IPS DF 6.9 (cell line): Measurements from ENCODE around the gene CADM4.

Source experiments
- DNase-seq: peaks from one replicate; pipeline ENCODE4 v3.0.0-alpha.2; 2013; ENCODE audit warnings: low read depth, low spot score
- H3K27ac ChIP-seq: one replicate; pipeline ENCODE4 v1.5.1; 2013; ENCODE audit warnings: low read length, control low read depth
- H3K27me3 ChIP-seq: 2 replicates; pipeline ENCODE4 v1.6.1; 2013; ENCODE audit warnings: mild to moderate bottlenecking, low read length; ENCODE audit not compliant: control insufficient read depth, insufficient read depth
- H3K36me3 ChIP-seq: 2 replicates; pipeline ENCODE4 v1.6.1; 2013; ENCODE audit warnings: low read length; ENCODE audit not compliant: control insufficient read depth, insufficient read depth
- H3K4me1 ChIP-seq: 2 replicates; pipeline ENCODE4 v1.6.1; 2013; ENCODE audit warnings: low read length; ENCODE audit not compliant: control insufficient read depth, insufficient read depth
- H3K4me3 ChIP-seq: 2 replicates; pipeline ENCODE4 v1.5.1; 2013; ENCODE audit warnings: mild to moderate bottlenecking, low read length
- H3K9me3 ChIP-seq: 2 replicates; pipeline ENCODE4 v1.6.1; 2013; ENCODE audit warnings: low read length, inconsistent platforms; ENCODE audit not compliant: control insufficient read depth, insufficient read depth
- WGBS: extraction: QIAGEN DNeasy Blood & Tissue Kit; methylation state at CpG from one replicate; pipeline ENCODE4 v1.1.7; 2013; ENCODE audit warnings: mixed read lengths, missing lambda C conversion rate; ENCODE audit not compliant: insufficient read length, insufficient coverage; 5-methylcytosine and 5-hydroxymethylcytosine counted together

Gene CADM4

DNA sequence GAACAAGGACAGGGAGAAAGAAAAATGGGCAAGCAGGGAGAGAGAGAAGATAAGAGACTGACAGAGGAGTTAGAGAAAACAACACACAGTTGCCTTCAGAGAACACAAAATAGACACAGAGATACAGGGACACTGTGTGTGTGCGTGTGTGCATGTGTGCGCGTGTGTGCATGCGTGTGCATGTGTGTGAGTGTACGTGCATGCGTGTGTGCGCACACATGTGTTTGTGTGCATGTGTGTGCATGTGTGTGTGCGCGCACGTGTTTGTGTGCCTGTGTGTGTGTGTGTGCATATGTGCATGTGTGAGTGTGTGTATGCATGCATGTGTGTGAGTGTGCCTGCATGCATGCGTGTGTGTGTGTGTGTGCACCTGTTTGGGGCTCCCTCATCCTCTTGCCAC, 36.3 kb upstream of the CADM4 start:
- Histone ChIP-seq H3K4me1 (no peaks in the 10 kb centered on the region), H3K4me3 (no peak overlapping the region), H3K27ac (no peak overlapping the region), H3K9me3 (no peaks in the 10 kb centered on the region), H3K27me3 (no peaks in the 10 kb centered on the region), H3K36me3 (no peaks in the 10 kb centered on the region)
- no CpG with 5 or more reads among the region's 11 CpGs for WGBS
- no peak for DNase-seq

DNA sequence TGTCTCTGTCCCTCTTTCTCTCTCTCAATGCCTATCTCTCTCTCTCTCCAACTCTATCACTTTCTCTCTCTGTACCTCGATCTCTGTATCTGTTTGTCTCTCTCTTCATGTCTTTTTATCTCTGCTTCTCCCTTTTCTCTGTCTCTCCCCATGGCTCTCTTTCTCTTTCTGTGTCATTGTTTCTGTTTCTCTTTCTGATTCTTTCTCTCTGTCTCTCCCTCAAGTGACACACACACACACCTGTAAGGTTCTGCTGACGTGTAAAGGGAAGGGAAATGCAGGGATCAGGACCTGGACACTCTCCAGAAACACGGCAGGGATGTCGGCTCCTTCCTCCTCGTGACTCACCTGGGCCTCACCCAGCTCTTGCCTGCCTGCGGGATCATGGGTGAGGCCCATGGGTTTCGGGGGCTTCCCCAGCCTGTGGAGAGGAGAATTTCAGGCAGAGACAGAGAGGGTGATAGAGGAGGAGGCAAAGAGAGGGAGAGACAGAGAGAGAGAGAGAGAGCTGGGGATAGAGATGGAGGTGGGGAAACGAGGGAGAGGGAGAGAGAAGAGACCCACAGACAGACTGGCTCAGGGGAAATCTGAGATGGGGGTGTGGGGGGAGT, 35.7 kb upstream of the CADM4 start:
- no peak for DNase-seq
- no peak overlapping the region for H3K27ac ChIP-seq
- H3K27me3 ChIP-seq: no peaks in the 10 kb centered on the region
- no peaks in the 10 kb centered on the region for H3K4me1 ChIP-seq
- WGBS: no CpG with 5 or more reads among the region's 8 CpGs
- no peak overlapping the region for H3K4me3 ChIP-seq
- H3K9me3 ChIP-seq: no peaks in the 10 kb centered on the region
- no peaks in the 10 kb centered on the region for H3K36me3 ChIP-seq

DNA sequence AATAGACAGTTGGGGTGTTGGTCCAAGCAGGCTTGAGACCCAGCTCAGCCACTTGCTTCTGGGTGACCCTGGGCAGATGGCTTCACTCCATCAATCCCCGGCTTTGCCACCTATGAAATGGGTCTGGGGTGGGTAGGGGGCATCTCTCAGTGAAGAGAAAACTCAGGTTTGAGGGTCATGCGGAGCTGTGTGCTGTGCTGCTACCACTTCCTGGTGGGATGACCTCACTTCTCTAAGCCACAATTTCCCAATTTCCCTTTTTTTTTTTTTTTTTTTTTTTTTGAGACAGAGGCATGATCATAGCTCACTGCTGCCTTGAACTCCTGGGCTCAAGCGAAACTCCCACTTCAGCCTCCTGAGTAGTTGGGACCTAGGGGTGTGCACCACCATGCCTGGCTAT, 34.9 kb upstream of the CADM4 start:
- WGBS: no CpG with 5 or more reads among the region's 3 CpGs
- H3K36me3 ChIP-seq: no peaks in the 10 kb centered on the region
- H3K9me3 ChIP-seq: no peaks in the 10 kb centered on the region
- no peaks in the 10 kb centered on the region for H3K4me1 ChIP-seq
- H3K27ac ChIP-seq: no peak overlapping the region
- no peaks in the 10 kb centered on the region for H3K27me3 ChIP-seq
- no peak for DNase-seq
- no peak overlapping the region for H3K4me3 ChIP-seq

DNA sequence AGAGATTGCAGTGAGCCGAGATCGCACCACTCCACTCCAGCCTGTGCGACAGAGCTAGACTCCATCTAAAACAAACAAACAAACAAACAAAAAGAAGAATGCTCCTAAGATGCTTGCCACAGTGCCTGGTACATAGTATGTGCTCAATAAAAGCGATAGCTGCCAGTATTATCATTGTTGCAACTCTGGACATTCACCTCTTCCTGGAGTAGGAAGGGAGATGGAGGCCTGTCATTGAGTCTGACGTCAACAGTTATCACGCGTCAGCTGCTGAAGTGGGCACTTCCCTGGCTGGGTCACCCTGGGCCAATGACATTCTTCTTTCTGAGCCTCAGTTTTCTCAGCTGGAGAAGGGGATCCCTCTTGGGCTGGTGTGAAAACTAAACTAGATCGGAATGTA, 34.5 kb upstream of the CADM4 start:
- no peaks in the 10 kb centered on the region for H3K4me1 ChIP-seq
- no peak for DNase-seq
- no peaks in the 10 kb centered on the region for H3K36me3 ChIP-seq
- no peak overlapping the region for H3K27ac ChIP-seq
- no CpG with 5 or more reads among the region's 8 CpGs for WGBS
- no peaks in the 10 kb centered on the region for H3K9me3 ChIP-seq
- H3K27me3 ChIP-seq: no peaks in the 10 kb centered on the region
- no peak overlapping the region for H3K4me3 ChIP-seq

DNA sequence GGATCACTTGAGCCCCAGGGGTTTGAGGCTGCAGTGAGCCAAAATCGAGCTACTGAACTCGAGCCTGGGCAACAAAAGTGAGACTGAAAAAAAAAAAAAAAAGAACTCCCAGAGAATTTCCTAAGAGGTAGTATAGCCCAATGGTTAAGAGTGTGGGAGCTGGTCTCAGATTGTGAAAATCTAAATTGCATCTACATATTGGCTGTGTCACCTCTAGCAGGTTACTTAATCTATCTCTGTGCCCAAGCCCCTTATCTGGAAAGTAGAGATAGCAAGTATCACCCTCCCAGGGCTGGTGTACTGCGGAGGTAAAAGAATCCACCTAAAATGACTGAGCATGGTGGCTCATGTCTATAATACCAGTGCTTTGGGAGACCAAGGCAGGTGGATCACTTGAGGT, 34.0 kb upstream of the CADM4 start:
- Histone ChIP-seq H3K4me3 (no peak overlapping the region), H3K36me3 (no peaks in the 10 kb centered on the region), H3K27me3 (no peaks in the 10 kb centered on the region), H3K27ac (no peak overlapping the region), H3K4me1 (no peaks in the 10 kb centered on the region), H3K9me3 (no peaks in the 10 kb centered on the region)
- WGBS: no CpG with 5 or more reads among the region's 3 CpGs
- DNase-seq: no peak

DNA sequence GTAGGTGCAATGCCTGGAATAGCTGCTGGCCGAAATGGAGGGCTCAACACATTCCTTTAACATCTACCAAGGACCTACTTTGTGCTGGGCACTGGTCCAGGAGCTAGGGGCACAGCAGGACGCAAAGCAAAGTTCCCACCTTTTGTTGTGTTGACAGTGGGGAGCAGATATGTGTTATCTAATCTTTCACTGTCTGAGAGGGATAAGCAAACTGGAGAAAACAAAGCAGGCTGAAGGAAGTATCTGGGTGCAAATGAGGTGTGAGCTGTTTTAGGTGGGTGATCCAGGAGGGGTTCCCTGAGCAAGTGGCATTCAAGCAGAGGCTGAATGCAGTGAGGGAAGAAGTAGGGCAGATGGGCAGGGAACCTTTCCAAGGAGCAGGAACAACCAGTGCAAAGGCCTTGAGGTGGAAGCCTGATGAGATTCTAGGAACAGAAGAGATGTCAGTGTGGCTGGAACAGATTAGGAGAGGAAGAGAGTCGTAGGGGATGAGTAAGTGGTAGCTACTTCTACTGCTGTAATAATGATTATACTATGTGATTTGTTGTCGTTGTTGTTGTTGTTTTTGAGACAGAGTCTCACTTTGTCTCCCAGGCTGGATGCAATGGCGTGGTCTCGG, 32.5 kb upstream of the CADM4 start:
- no peaks in the 10 kb centered on the region for H3K27me3 ChIP-seq
- no peaks in the 10 kb centered on the region for H3K9me3 ChIP-seq
- DNase-seq: no peak
- H3K27ac ChIP-seq: no peak overlapping the region
- no peaks in the 10 kb centered on the region for H3K36me3 ChIP-seq
- H3K4me3 ChIP-seq: no peak overlapping the region
- WGBS: no CpG with 5 or more reads among the region's 6 CpGs
- H3K4me1 ChIP-seq: peaks cover 4% of the 10 kb centered on the region

DNA sequence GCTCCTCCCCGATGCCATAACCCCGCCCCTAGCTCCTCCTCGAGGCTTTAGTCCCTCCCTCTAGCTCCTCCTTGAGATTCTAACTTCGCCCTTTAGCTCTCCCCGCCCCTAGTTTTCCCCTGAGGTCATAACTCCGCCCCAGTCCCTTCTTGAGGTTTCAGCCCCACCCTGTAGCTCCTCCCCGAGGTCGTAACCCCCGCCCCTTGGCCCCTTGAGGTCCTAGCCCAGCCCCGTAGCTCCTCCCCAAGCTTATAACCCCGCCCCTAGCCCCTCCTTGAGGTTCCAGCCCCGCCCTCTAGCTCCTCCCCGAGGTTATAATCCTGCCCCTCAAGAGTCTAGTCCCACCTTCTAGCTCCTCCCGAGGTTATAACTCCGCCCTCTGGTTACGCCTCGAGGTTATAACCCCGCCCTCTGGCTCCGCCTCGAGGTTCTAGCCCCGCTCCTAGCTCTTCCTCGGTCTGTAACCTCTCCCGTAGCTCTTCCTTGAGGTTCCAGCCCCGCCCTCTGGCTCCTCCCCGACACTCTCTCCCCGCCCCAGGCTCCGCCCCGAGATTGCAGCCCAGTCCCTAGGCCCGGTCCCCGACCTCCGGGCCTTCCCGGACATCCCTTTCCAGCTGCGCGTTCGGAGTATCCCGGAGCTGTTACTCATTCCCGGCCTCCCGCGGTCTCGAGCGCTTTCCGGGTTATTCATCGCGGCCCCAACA, 28.9 kb upstream of the CADM4 start:
- H3K36me3 ChIP-seq: peaks cover 4% of the 10 kb centered on the region; the same call in 1 of the 2 replicates
- peak overlapping the region; percentile 41; the same call in 1 of the 2 replicates for H3K4me3 ChIP-seq
- H3K27me3 ChIP-seq: no peaks in the 10 kb centered on the region
- DNase-seq: peak; percentile 96
- H3K27ac ChIP-seq: no peak overlapping the region
- WGBS: no CpG with 5 or more reads among the region's 44 CpGs
- no peaks in the 10 kb centered on the region for H3K9me3 ChIP-seq
- peaks cover 6% of the 10 kb centered on the region for H3K4me1 ChIP-seq

DNA sequence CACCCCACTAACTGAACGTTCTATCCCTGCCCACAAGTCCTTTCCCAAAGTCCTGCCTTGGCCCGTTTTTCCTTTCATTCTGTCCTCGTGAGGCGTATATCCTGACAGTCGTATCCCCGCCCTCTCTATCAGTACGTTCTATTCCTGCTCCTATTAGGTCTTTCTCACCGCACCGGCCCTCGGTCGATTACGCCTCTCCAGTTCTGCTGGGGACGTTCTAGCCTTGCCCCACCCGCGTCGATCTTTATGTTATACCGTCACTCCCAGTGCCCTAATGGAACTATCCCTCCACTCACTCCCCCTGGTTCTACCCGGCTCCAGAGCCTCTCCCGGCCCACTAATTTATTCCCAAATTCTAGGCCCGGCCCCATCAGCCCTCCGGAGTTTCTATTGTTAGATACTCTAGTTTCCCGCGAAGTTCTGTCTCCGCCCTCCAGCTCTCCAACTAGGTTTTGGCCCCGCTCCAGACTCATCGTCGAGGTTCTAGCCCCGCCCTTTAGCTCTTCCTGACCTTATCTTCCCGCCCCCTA, 28.3 kb upstream of the CADM4 start:
- Histone ChIP-seq H3K27ac (no peak overlapping the region), H3K9me3 (no peaks in the 10 kb centered on the region), H3K4me1 (peaks cover 6% of the 10 kb centered on the region), H3K36me3 (peaks cover 4% of the 10 kb centered on the region; the same call in 1 of the 2 replicates), H3K27me3 (no peaks in the 10 kb centered on the region), H3K4me3 (peak overlapping the region; percentile 31; the same call in 1 of the 2 replicates)
- WGBS: no CpG with 5 or more reads among the region's 29 CpGs
- DNase-seq: peak; percentile 92

DNA sequence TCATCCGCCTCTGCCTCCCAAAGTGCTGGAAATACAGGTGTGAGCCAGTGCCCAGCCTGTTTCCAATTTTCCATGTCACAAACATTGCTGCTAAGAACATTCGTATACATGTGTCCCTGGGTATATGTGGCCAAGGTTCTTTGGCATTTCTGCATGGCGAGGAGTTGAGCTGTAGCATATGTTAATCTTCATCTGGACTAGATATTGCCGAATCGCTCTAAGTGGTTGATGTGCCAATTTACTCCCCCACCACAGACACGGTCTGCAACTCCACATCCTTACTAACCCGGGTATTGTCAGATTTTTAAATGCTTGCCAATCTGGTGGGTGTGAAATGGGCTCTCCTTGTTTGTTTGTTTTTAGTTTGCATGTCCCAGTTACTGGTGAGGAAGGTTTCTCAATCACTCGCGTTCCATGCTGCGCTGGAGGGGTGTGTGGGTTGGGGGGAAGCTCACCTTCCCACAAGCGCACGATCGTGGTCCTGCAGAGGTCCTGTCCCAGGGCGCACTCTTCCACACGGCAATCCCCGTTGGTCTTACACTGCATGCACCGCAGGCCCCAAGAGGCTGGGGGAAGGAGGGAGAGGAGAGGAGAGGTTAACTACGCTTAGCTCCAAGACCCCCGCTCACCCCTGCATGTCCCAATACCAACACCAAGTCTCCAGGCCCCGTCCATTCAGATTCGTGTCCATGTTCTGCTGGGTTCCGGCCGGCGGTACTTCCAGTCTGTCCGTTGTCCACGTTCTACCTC, 27.7 kb upstream of the CADM4 start:
- H3K36me3 ChIP-seq: peaks cover 4% of the 10 kb centered on the region; the same call in 1 of the 2 replicates
- no CpG with 5 or more reads among the region's 26 CpGs for WGBS
- no peak for DNase-seq
- no peak overlapping the region for H3K27ac ChIP-seq
- H3K4me1 ChIP-seq: peaks cover 6% of the 10 kb centered on the region
- H3K27me3 ChIP-seq: no peaks in the 10 kb centered on the region
- H3K4me3 ChIP-seq: peak overlapping the region; percentile 31; the same call in 1 of the 2 replicates
- H3K9me3 ChIP-seq: no peaks in the 10 kb centered on the region

DNA sequence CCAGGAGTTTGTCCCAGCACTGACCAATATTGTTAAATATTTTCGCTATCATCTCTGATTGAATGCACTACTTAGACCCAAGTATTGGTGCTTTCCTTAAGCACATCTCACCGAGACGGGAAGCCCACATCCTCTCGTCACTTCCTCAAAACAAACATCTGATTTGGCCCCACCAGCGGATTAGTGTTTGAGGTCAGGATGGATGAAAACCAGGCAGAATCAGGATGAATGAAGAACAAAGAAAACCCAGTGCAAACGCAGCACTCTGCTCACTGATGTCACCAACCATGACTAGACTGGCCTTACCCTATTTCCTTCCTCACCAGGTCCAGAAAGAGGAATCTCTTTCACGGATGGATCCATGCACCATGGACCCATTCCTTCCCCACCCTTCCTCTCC, 24.4 kb upstream of the CADM4 start:
- H3K27me3 ChIP-seq: no peaks in the 10 kb centered on the region
- no peak overlapping the region for H3K27ac ChIP-seq
- no CpG with 5 or more reads among the region's 7 CpGs for WGBS
- no peak overlapping the region for H3K4me3 ChIP-seq
- H3K4me1 ChIP-seq: peaks cover 6% of the 10 kb centered on the region
- no peaks in the 10 kb centered on the region for H3K9me3 ChIP-seq
- H3K36me3 ChIP-seq: peaks cover 4% of the 10 kb centered on the region; the same call in 1 of the 2 replicates
- DNase-seq: no peak
